Measurements from ENCODE around the gene PHF2. TPM values are rescaled to one million over a fixed set of nuclear protein-coding genes. Genes with fewer than 3 reads are reported as not detected.

Gene PHF2
- total and polyA plus RNA-seq, 2 of the 8 experiments (the other 6 are each of a cell fraction or from before 2014, with no cell fraction given) = 3.4 to 9.4 TPM

DNA sequence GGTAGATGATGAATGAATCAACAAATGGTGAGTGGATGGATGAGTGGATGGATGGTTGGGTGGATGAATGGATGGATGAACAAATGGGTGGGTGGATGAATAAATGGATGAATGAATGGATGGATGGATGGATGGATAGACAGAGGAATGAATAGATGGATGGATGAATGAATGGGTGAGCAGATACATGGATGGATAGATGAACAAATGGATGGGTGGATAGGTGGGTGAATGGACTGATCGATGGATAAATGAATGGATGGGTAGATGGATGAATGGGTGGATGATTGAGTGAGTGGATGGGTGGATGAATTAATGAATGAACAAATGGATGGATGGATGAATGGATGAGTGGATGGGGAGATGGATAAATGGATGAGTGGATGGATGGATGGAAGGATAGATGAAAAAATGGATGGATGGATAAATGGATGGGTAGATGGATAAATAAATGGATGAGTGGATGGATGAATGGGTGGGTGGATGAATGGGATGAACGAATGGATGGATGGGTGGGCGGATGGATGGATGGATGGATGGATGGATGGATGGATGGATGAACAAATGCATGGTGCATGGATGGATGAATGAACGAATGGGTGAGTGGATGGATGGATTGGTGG, 85.7 kb downstream of the PHF2 start (continued):
- no peak for TF ChIP-seq PHF8 (conservative IDR thresholded peaks at IDR 0.05; ENCODE audit: low read depth, low read length)

Measured in H1 (cell line).